ENCODE measurements around the gene NEGR1.
"Not testable (repeated sequence)": the region's sequence is repeated elsewhere in the genome, so short reads cannot be mapped to it uniquely, and the experiment has no call there.

The NEGR1 gene

DNA sequence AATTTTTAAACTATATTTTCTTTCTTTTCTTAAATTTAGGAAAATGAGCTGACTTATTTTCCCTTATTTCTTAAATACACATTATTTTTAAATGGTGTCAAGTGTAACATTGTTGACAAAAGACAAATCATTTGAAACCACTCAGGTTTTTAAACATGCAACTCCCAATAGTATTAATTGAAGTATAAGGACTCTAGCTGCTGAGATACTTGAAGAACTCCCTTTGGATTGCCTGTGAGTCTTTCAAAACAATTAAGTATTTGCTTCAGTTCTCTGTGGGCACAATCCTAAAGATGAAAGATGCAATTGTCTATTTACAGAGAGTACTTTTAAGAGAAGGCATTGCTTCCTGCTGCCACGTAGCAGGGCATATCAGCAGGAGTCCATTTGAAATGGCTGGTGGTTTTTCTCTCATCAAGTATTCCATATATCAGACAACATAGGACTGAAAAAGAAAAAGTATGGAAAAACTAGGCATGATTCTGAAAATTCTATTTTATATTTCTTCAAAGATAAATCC, 373.4 kb downstream of the NEGR1 start:
- no peak for TF ChIP-seq ZFX (IDR thresholded peaks at IDR 0.05; ENCODE audit: borderline replicate concordance)
- TF ChIP-seq, protein P1, sequence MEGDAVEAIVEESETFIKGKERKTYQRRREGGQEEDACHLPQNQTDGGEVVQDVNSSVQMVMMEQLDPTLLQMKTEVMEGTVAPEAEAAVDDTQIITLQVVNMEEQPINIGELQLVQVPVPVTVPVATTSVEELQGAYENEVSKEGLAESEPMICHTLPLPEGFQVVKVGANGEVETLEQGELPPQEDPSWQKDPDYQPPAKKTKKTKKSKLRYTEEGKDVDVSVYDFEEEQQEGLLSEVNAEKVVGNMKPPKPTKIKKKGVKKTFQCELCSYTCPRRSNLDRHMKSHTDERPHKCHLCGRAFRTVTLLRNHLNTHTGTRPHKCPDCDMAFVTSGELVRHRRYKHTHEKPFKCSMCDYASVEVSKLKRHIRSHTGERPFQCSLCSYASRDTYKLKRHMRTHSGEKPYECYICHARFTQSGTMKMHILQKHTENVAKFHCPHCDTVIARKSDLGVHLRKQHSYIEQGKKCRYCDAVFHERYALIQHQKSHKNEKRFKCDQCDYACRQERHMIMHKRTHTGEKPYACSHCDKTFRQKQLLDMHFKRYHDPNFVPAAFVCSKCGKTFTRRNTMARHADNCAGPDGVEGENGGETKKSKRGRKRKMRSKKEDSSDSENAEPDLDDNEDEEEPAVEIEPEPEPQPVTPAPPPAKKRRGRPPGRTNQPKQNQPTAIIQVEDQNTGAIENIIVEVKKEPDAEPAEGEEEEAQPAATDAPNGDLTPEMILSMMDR (IDR thresholded peaks at IDR 0.05), result no peak

DNA sequence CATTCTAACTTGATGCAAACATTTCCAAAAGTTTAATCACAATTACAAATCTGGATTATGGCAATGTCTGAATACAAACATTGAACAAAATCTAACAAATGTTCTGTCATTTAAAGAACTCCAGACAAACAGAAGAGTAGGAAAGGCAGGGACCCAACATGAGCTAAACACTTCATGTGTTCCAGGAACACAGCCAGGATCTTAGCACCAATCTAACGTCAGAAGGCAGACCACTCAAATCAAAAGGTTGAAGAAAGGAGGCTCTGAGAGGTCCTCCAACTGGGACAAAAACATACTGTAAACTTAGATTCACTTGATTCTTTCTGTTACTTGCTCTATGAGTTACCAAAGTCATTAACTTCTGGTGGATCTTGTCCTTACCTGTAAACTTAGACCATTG, 374.0 kb downstream of the NEGR1 start:
- no peak overlapping the region for H3K27ac ChIP-seq
- no peak for TF ChIP-seq ZFX (IDR thresholded peaks at IDR 0.05; ENCODE audit: borderline replicate concordance)
- TF ChIP-seq, protein P1 (IDR thresholded peaks at IDR 0.05), result no peak

More for the DNA sequence above, 373.4 kb downstream of the NEGR1 start:
- no peak overlapping the region for H3K27ac ChIP-seq

DNA sequence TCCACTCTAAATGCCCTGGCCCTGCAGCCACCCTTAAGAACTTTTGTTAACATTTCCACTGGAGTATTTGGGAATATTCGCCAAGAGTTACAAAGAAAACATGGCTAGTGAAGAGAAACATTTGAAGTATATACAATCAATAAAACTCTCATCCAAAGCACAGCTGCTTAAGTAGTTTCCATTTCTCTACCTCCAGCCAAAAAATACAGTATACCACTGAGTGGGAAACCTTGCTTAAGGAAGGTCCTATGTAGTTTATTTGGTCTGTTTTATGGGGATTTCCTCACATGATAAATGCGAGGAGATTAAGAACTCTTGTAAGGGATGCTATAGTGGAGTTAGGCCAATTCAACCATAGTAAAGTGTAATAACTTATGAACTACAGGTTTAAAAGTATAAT, 382.5 kb downstream of the NEGR1 start:
- no peak overlapping the region for H3K27ac ChIP-seq
- no peak for TF ChIP-seq ZFX (IDR thresholded peaks at IDR 0.05; ENCODE audit: borderline replicate concordance)
- TF ChIP-seq, protein P1 (IDR thresholded peaks at IDR 0.05), result no peak

GRCh38 chr1:71888166-71888565, 394.2 kb downstream of the NEGR1 start:
- not testable (repeated sequence) for H3K27ac ChIP-seq

GRCh38 chr1:71885171-71885570, 397.2 kb downstream of the NEGR1 start:
- no peak for TF ChIP-seq ZFX (IDR thresholded peaks at IDR 0.05; ENCODE audit: borderline replicate concordance)
- TF ChIP-seq, protein P1 (IDR thresholded peaks at IDR 0.05), result no peak
- H3K27ac ChIP-seq, result no peak overlapping the region

GRCh38 chr1:71882637-71883036, 399.7 kb downstream of the NEGR1 start:
- TF ChIP-seq, protein P1 (IDR thresholded peaks at IDR 0.05), result no peak
- no peak for TF ChIP-seq ZFX (IDR thresholded peaks at IDR 0.05; ENCODE audit: borderline replicate concordance)
- H3K27ac ChIP-seq, result no peak overlapping the region

- H3K27ac ChIP-seq, result no peak overlapping the region
- no peak for TF ChIP-seq ZFX (IDR thresholded peaks at IDR 0.05; ENCODE audit: borderline replicate concordance)
- TF ChIP-seq, protein P1 (IDR thresholded peaks at IDR 0.05), result no peak
These were observed 400.1 kb downstream of the NEGR1 start for GRCh38 chr1:71882226-71882625.

- TF ChIP-seq, protein P1 (IDR thresholded peaks at IDR 0.05), result no peak
- no peak for TF ChIP-seq ZFX (IDR thresholded peaks at IDR 0.05; ENCODE audit: borderline replicate concordance)
- H3K27ac ChIP-seq, result no peak overlapping the region
These were observed 400.7 kb downstream of the NEGR1 start for GRCh38 chr1:71881611-71882010.

Data from 22Rv1 (cell line).